ENCODE measurements around the gene DNASE1L3.

DNA sequence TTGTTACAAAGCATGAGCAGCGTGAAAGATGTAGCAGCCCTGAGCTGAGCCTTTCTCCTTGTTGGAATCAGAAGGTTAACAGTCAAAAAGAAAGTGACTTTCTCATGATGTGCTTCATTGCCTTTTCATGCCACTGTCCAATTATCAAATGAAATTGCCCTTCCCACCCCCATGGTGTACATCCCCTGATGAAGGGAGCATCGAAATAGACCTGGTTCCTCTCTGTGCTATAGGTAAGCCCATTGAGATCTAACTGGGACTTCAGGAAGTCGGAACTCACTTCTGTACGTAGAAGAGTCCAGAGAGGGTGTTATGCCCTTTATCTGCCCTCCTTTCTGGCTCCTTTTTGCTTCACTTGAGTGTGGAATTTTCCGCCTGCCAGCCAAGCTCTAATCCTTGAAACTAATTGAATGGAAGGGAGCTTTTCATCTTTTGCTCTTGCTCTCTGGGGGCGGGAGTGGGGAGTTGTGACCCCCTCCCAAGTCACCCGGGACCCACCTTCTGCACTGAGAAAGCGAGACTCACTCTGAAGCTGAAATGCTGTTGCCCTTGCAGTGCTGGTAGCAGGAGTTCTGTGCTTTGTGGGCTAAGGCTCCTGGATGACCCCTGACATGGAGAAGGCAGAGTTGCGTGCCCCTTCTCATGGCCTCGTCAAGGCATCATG, 47.8 kb upstream of the DNASE1L3 start:
- TF ChIP-seq, protein P1, sequence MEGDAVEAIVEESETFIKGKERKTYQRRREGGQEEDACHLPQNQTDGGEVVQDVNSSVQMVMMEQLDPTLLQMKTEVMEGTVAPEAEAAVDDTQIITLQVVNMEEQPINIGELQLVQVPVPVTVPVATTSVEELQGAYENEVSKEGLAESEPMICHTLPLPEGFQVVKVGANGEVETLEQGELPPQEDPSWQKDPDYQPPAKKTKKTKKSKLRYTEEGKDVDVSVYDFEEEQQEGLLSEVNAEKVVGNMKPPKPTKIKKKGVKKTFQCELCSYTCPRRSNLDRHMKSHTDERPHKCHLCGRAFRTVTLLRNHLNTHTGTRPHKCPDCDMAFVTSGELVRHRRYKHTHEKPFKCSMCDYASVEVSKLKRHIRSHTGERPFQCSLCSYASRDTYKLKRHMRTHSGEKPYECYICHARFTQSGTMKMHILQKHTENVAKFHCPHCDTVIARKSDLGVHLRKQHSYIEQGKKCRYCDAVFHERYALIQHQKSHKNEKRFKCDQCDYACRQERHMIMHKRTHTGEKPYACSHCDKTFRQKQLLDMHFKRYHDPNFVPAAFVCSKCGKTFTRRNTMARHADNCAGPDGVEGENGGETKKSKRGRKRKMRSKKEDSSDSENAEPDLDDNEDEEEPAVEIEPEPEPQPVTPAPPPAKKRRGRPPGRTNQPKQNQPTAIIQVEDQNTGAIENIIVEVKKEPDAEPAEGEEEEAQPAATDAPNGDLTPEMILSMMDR (IDR thresholded peaks at IDR 0.05): no peak
- TF ChIP-seq POLR2A (IDR thresholded peaks at IDR 0.05) (no peak), POLR2AphosphoS5 (IDR thresholded peaks at IDR 0.05) (no peak)

All from prostate gland (tissue), 2 donors.